Kidney epithelial cell (primary cell): Measurements from ENCODE around the gene DUSP28. TPM values are rescaled to one million over a fixed set of nuclear protein-coding genes. Genes with fewer than 3 reads are reported as not detected.
"Not testable (repeated sequence)": the region's sequence is repeated elsewhere in the genome, so short reads cannot be mapped to it uniquely, and the experiment has no call there.

Experiments
- DNase-seq: peaks from one replicate; pipeline ENCODE4 v3.0.0-alpha.2; 2010; ENCODE audit warnings: low read depth
- H3K27me3 ChIP-seq: 2 replicates; pipeline ENCODE4 v1.6.0; 2011; ENCODE audit warnings: low read length; ENCODE audit not compliant: control insufficient read depth, insufficient read depth
- H3K36me3 ChIP-seq: 2 replicates; pipeline ENCODE4 v1.5.1; 2011; ENCODE audit warnings: low read length; ENCODE audit not compliant: control insufficient read depth, insufficient read depth
- H3K4me3 ChIP-seq: 2 replicates; pipeline ENCODE4 v1.5.1; 2011; ENCODE audit warnings: low read depth, mild to moderate bottlenecking, control low read depth, low read length
- CTCF ChIP-seq: IDR thresholded peaks from 2 replicates; pipeline ENCODE4 v1.5.1; 2011; ENCODE audit warnings: mild to moderate bottlenecking, moderate library complexity, low read length, control low read depth, inconsistent platforms; ENCODE audit not compliant: insufficient read depth, poor library complexity, severe bottlenecking
- total RNA-seq: library from RNA; depleted of rRNA; stranded (reverse); fragments of >200 nt; gene quantifications from 2 replicates; pipeline ENCODE4 v1.2.3, GENCODE V29; 2015

The DUSP28 gene
- total RNA-seq, 1 donor from 2014 or later: 7.6 TPM

DNA sequence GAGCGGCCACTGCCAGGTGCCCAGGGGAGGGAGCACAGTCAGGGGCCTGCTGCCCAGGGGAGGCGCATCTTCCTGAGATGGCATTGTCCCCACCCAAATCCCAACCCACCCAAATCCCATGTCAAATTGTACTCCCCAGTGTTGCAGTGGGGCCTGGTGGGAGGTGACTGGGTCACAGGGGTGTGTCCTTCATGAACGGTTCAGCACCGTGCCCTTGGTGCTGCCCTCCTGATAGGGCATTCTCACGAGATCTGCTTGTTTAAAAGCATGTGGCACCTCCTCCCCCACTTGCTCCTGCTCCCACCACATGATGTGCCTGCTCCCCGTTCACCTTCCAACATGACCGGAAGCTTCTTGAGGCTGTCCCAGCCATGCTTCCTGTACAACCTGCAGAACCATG, 30.0 kb upstream of the DUSP28 start:
- no peak for TF ChIP-seq CTCF
- H3K4me3 ChIP-seq: no peak overlapping the region
- no peak for DNase-seq
- peaks cover 2% of the 10 kb centered on the region for H3K36me3 ChIP-seq
- H3K27me3 ChIP-seq: no peaks in the 10 kb centered on the region

GRCh38 chr2:240531038-240531437, 29.1 kb upstream of the DUSP28 start:
- no peaks in the 10 kb centered on the region for H3K27me3 ChIP-seq
- no peaks in the 10 kb centered on the region for H3K36me3 ChIP-seq
- TF ChIP-seq CTCF: no peak
- no peak overlapping the region for H3K4me3 ChIP-seq
- DNase-seq: no peak

- H3K4me3 ChIP-seq: no peak overlapping the region
- no peak for DNase-seq
- no peak for TF ChIP-seq CTCF
- no peaks in the 10 kb centered on the region for H3K27me3 ChIP-seq
- no peaks in the 10 kb centered on the region for H3K36me3 ChIP-seq
These were observed 28.0 kb upstream of the DUSP28 start for GRCh38 chr2:240532031-240532775.

DNA sequence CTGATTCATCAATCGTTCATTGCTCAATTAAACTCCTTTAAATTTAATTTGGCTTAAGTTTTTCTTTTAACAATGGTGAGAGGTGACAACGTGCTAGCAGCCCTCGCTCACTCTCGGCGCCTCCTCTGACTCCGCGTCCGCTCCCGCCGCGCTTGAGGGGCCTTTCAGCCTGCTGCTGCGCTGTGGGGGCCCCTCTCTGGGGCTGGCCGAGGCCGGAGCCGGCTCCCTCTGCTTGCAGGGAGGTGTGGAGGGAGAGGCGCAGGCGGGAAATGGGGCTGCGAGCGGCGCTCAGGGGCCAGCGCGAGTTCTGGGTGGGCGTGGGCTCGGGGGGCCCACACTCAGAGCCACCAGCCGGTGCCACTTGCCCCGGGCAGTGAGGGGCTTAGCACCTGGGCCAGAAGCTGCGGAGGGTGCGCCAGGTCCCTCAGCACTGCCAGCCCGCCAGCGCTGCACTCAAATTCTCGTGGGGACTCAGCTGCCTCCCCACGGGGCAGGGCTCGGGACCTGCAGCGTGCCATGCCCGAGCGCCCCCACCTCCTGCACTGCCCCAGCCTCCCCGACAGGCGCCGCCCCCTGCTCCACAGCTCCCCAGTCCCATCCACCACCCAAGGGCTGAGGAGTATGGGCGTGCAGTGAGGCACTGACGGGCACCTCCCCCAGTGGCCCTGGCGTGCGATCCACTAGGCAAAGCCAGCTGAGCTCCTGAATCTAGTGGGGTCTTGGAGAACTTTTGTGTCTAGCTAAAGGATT, 22.0 kb upstream of the DUSP28 start:
- Histone ChIP-seq H3K4me3 (no peak overlapping the region), H3K27me3 (no peaks in the 10 kb centered on the region), H3K36me3 (no peaks in the 10 kb centered on the region)
- TF ChIP-seq CTCF: no peak
- DNase-seq: no peak

- H3K27me3 ChIP-seq, DNase-seq, H3K36me3 ChIP-seq, H3K4me3 ChIP-seq: not testable (repeated sequence)
These were observed 21.1 kb upstream of the DUSP28 start for GRCh38 chr2:240539101-240539500.

DNA sequence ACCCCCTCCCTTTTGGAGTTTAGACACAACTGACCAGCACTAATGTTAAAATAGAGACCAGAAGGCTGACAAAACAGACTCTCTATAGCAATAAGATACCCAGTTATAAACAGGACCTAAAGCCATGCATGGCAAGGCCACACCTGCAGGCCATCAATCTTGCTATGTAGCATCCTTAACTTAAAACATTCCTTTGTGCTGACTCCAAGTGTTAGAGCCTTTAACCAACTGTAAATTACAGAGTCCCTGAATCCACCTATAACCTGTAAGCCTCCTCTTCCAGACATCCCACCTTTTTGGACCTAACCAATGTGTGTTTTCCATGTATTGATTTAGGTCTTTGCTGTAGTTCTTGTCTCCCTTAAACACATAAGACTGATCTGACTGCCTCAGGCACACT, 20.3 kb upstream of the DUSP28 start:
- DNase-seq: no peak
- Histone ChIP-seq H3K36me3 (no peaks in the 10 kb centered on the region), H3K27me3 (no peaks in the 10 kb centered on the region), H3K4me3 (no peak overlapping the region)
- TF ChIP-seq CTCF: no peak
